Astrocyte of the cerebellum (primary cell): ENCODE results near the gene SLIT3.

ENCODE experiments used
- DNase-seq: peaks from one replicate; pipeline ENCODE4 v3.0.0-alpha.2; 2011; ENCODE audit warnings: low read depth
- H3K4me3 ChIP-seq: 2 replicates; pipeline ENCODE4 v1.5.1; 2011; ENCODE audit warnings: mild to moderate bottlenecking, low read depth, low read length, moderate library complexity
- CTCF ChIP-seq: IDR thresholded peaks from 2 replicates; pipeline ENCODE4 v1.5.1; 2012; ENCODE audit warnings: low read length, low read depth, moderate library complexity, mild to moderate bottlenecking; ENCODE audit errors: missing control alignments
- in situ Hi-C: cut with HindIII; loops from 2 replicates; pipeline ENCODE4 v1.10.0; 2017; ENCODE audit warnings: low sequenced_read_pairs

The SLIT3 gene

GRCh38 chr5:168910874-168911273 is 390.1 kb downstream of the SLIT3 start:
- H3K4me3 ChIP-seq = no peak overlapping the region
- no peak for DNase-seq
- no peak for TF ChIP-seq CTCF
- in situ Hi-C loops = loop anchor here (10.0 kb wide), 1 partner anchor 414 kb away; no protein-coding TSS in a partner anchor

- TF ChIP-seq CTCF = no peak
- peak; percentile 3 for DNase-seq
- in situ Hi-C loops = no loop called here
- no peak overlapping the region for H3K4me3 ChIP-seq
Measured at GRCh38 chr5:168908207-168908606, 392.7 kb downstream of the SLIT3 start.

GRCh38 chr5:168903061-168903460 is 397.9 kb downstream of the SLIT3 start:
- H3K4me3 ChIP-seq = no peak overlapping the region
- TF ChIP-seq CTCF = no peak
- DNase-seq = no peak
- in situ Hi-C loops = no loop called here

- in situ Hi-C loops = no loop called here
- DNase-seq = no peak
- TF ChIP-seq CTCF = no peak
- H3K4me3 ChIP-seq = no peak overlapping the region
Measured at GRCh38 chr5:168899673-168900072, 401.3 kb downstream of the SLIT3 start.

GRCh38 chr5:168899264-168899663 is 401.7 kb downstream of the SLIT3 start:
- no peak for DNase-seq
- no peak for TF ChIP-seq CTCF
- in situ Hi-C loops = no loop called here
- H3K4me3 ChIP-seq = no peak overlapping the region

GRCh38 chr5:168898247-168898911 is 402.6 kb downstream of the SLIT3 start:
- in situ Hi-C loops = no loop called here

More at GRCh38 chr5:168898247-168898911, 402.6 kb downstream of the SLIT3 start:
- TF ChIP-seq CTCF = no peak
- no peak overlapping the region for H3K4me3 ChIP-seq
- DNase-seq = no peak
